Fibroblast of skin of abdomen (primary cell): ENCODE results near the gene TIPIN.
A peak's percentile ranks its signal among the peaks of the same experiment; 100 is the strongest.

Source experiments
- DNase-seq: peaks from one replicate; pipeline ENCODE4 v3.0.0-alpha.2; 2013

TIPIN gene

GRCh38 chr15:66302489-66303278 lies 53.8 kb downstream of the TIPIN start:
- DNase-seq: no peak

- peak; percentile 10 for DNase-seq
Measured at GRCh38 chr15:66298803-66299251, 57.7 kb downstream of the TIPIN start.

- DNase-seq: no peak
Measured at GRCh38 chr15:66296186-66296585, 60.3 kb downstream of the TIPIN start.

- peak; percentile 41 for DNase-seq
Measured at GRCh38 chr15:66294932-66295235, 61.6 kb downstream of the TIPIN start.

- DNase-seq: peak; percentile 89
Measured at GRCh38 chr15:66294157-66294931, 62.1 kb downstream of the TIPIN start.

GRCh38 chr15:66293419-66294156 lies 62.9 kb downstream of the TIPIN start, which contains the start of gene DIS3L:
TSS of gene DIS3L (plus strand) at chr15:66293568. CDS start at chr15:66293597, 29 bp downstream.
- DNase-seq: peak; percentile 44

GRCh38 chr15:66292571-66293418 lies 63.7 kb downstream of the TIPIN start:
- no peak for DNase-seq

GRCh38 chr15:66291816-66292570 lies 64.5 kb downstream of the TIPIN start:
- peak; percentile 16 for DNase-seq

- no peak for DNase-seq
Measured at GRCh38 chr15:66290518-66290917, 66.0 kb downstream of the TIPIN start.

GRCh38 chr15:66290007-66290406 lies 66.5 kb downstream of the TIPIN start:
- no peak for DNase-seq

- no peak for DNase-seq
Measured at GRCh38 chr15:66288551-66289185, 67.8 kb downstream of the TIPIN start.

GRCh38 chr15:66288093-66288492 lies 68.4 kb downstream of the TIPIN start:
- no peak for DNase-seq

GRCh38 chr15:66287461-66288057 lies 68.9 kb downstream of the TIPIN start:
- peak; percentile 21 for DNase-seq
